Suprapubic skin (tissue), 4 donors: ENCODE data around the gene BAHCC1. TPM values are rescaled to one million over a fixed set of nuclear protein-coding genes. Genes with fewer than 3 reads are reported as not detected.

ENCODE experiments used
- DNase-seq, 2 donors: peaks; one replicate each; pipeline ENCODE4 v3.0.0-alpha.2; 2019; ENCODE audit warnings: low spot score in 2 of 2
- H3K27ac ChIP-seq: fragments of 200-600 bp; sonication (generic); one replicate; pipeline ENCODE4 v1.5.1; 2019
- H3K27me3 ChIP-seq: fragments of 200-600 bp; sonication (generic); one replicate; pipeline ENCODE4 v1.5.1; 2019
- H3K36me3 ChIP-seq: fragments of 200-600 bp; sonication (generic); one replicate; pipeline ENCODE4 v1.5.1; 2019
- H3K4me1 ChIP-seq: fragments of 200-600 bp; sonication (generic); one replicate; pipeline ENCODE4 v1.5.1; 2019
- H3K4me3 ChIP-seq: fragments of 200-600 bp; sonication (generic); one replicate; pipeline ENCODE4 v1.5.1; 2019; ENCODE audit warnings: mild to moderate bottlenecking
- H3K9me3 ChIP-seq: fragments of 200-600 bp; sonication (generic); one replicate; pipeline ENCODE4 v1.5.1; 2019
- CTCF ChIP-seq, 2 donors: fragments of 200-600 bp in 1 of 2; fragments of 450-650 bp in 1 of 2; sonication (generic) in 1 of 2; IDR thresholded peaks; one replicate each; pipeline ENCODE4 v1.5.1; 2016 to 2019; ENCODE audit warnings: antibody characterized with exemption in 2 of 2, mild to moderate bottlenecking in 1 of 2, moderate library complexity in 1 of 2
- EP300 ChIP-seq: sonication (generic); formaldehyde crosslinking; IDR thresholded peaks from one replicate; pipeline ENCODE4 v1.6.1; 2017; ENCODE audit warnings: antibody characterized with exemption
- POLR2A ChIP-seq, 2 donors: fragments of 450-650 bp; IDR thresholded peaks; one replicate each; pipeline ENCODE4 v1.6.1; 2017; ENCODE audit warnings: antibody characterized with exemption in 2 of 2, mild to moderate bottlenecking in 2 of 2, moderate library complexity in 2 of 2
- POLR2AphosphoS5 ChIP-seq, 3 donors: sonication (generic); formaldehyde crosslinking; IDR thresholded peaks; one replicate each; pipeline ENCODE4 v1.6.1; 2017; ENCODE audit warnings: antibody characterized with exemption in 3 of 3
- WGBS: methylation state at CpG from one replicate; pipeline ENCODE4 v1.1.5; 2018; 5-methylcytosine and 5-hydroxymethylcytosine counted together
- total RNA-seq, 4 donors: library from RNA; depleted of rRNA; stranded (reverse); fragments of >200 nt; gene quantifications; one replicate each; pipeline ENCODE4 v1.1.0, GENCODE V29; 2016

The BAHCC1 gene
- total RNA-seq, 4 donors from 2014 or later = 4.5 to 19.3 (median 12.2) TPM

GRCh38 chr17:81378941-81379511 is 16.2 kb upstream of the BAHCC1 start:
- WGBS = 68% methylated on average over 3 of the region's 11 CpGs
- no peak for TF ChIP-seq POLR2AphosphoS5 (IDR thresholded peaks at IDR 0.05)
- TF ChIP-seq CTCF (IDR thresholded peaks at IDR 0.05) = no peak
- no peak for TF ChIP-seq POLR2A (IDR thresholded peaks at IDR 0.05)
- TF ChIP-seq EP300 = no peak

GRCh38 chr17:81379523-81379942 is 15.7 kb upstream of the BAHCC1 start:
- Histone ChIP-seq H3K4me1 (peaks cover 6% of the 10 kb centered on the region), H3K36me3 (no peaks in the 10 kb centered on the region), H3K27ac (no peak overlapping the region), H3K4me3 (no peak overlapping the region), H3K27me3 (no peaks in the 10 kb centered on the region), H3K9me3 (no peaks in the 10 kb centered on the region)
- 42% methylated on average over 12 of the region's 17 CpGs for WGBS
- TF ChIP-seq EP300 = no peak
- DNase-seq = peak in 1 of 2 donors; percentile 70

More at GRCh38 chr17:81378941-81379511, 16.2 kb upstream of the BAHCC1 start:
- Histone ChIP-seq H3K4me3 (no peak overlapping the region), H3K36me3 (no peaks in the 10 kb centered on the region), H3K4me1 (peaks cover 6% of the 10 kb centered on the region), H3K9me3 (no peaks in the 10 kb centered on the region), H3K27ac (no peak overlapping the region), H3K27me3 (no peaks in the 10 kb centered on the region)
- DNase-seq = no peak

- no peak overlapping the region for H3K4me3 ChIP-seq
- no peaks in the 10 kb centered on the region for H3K9me3 ChIP-seq
- no peaks in the 10 kb centered on the region for H3K36me3 ChIP-seq
- no peak for DNase-seq
- H3K27ac ChIP-seq = no peak overlapping the region
- H3K4me1 ChIP-seq = peaks cover 7% of the 10 kb centered on the region
- no peaks in the 10 kb centered on the region for H3K27me3 ChIP-seq
- WGBS = 100% methylated on average over 1 of the region's 6 CpGs
- TF ChIP-seq CTCF (IDR thresholded peaks at IDR 0.05) (no peak), EP300 (no peak), POLR2A (IDR thresholded peaks at IDR 0.05) (no peak), POLR2AphosphoS5 (IDR thresholded peaks at IDR 0.05) (no peak)
These were observed 15.1 kb upstream of the BAHCC1 start for GRCh38 chr17:81380131-81380530.

GRCh38 chr17:81380666-81381518 is 14.4 kb upstream of the BAHCC1 start:
- H3K4me3 ChIP-seq = no peak overlapping the region
- no peaks in the 10 kb centered on the region for H3K9me3 ChIP-seq
- H3K27ac ChIP-seq = no peak overlapping the region
- WGBS = 82% methylated on average over 24 of the region's 34 CpGs
- no peak for DNase-seq
- no peaks in the 10 kb centered on the region for H3K27me3 ChIP-seq
- peaks cover 14% of the 10 kb centered on the region for H3K4me1 ChIP-seq
- H3K36me3 ChIP-seq = no peaks in the 10 kb centered on the region
- TF ChIP-seq EP300 = no peak
- TF ChIP-seq CTCF (IDR thresholded peaks at IDR 0.05) = no peak
- TF ChIP-seq POLR2AphosphoS5 (IDR thresholded peaks at IDR 0.05) = no peak
- TF ChIP-seq POLR2A (IDR thresholded peaks at IDR 0.05) = no peak

GRCh38 chr17:81381632-81382577 is 13.4 kb upstream of the BAHCC1 start:
- whole genome bisulfite sequencing = 94% methylated on average over 24 of the region's 37 CpGs
- DNase-seq = peak in 1 of 2 donors; percentile 62
- Histone ChIP-seq H3K27me3 (no peaks in the 10 kb centered on the region), H3K36me3 (no peaks in the 10 kb centered on the region), H3K27ac (no peak overlapping the region), H3K9me3 (no peaks in the 10 kb centered on the region), H3K4me1 (peaks cover 23% of the 10 kb centered on the region), H3K4me3 (no peak overlapping the region)
- TF ChIP-seq EP300 = no peak
- no peak for TF ChIP-seq POLR2AphosphoS5 (IDR thresholded peaks at IDR 0.05)
- TF ChIP-seq POLR2A (IDR thresholded peaks at IDR 0.05) = no peak
- TF ChIP-seq CTCF (IDR thresholded peaks at IDR 0.05) = no peak
